H1 (cell line): ENCODE results near the gene SLC26A11. TPM values are rescaled to one million over a fixed set of nuclear protein-coding genes. Genes with fewer than 3 reads are reported as not detected.

Experiments used
- USF2 ChIP-seq: IDR thresholded peaks from 2 replicates; pipeline ENCODE4 v1.6.1; 2011; ENCODE audit warnings: low read length, improper control_type of control experiment
- polyA plus RNA-seq, 7 experiments: library from polyadenylated mRNA; depleted of rRNA in 3 of 7; stranded (reverse) in 5 of 7; unstranded in 2 of 7; fragments of >200 nt in 5 of 7; fragments of 200-250 nt in 2 of 7; gene quantifications; 1 replicate in 5 of 7; 2 replicates in 1 of 7; 4 replicates in 1 of 7; pipeline versions ENCODE4 v1.2.1 to v1.2.3, GENCODE V29; 2011 to 2013; ENCODE audit warnings: missing spikeins in 2 of 7, mixed read lengths in 2 of 7
- total RNA-seq: library from RNA; stranded (reverse); fragmentation: NEBNext Ultra II Directional; extraction: Animal tissue kit (Norgen Biotek cat#: 25700); gene quantifications from 2 replicates; pipeline ENCODE4 v1.2.1, GENCODE V29; 2021

The SLC26A11 gene
- total and polyA plus RNA-seq, 2 of the 8 experiments (the other 6 are each of a cell fraction or from before 2014, with no cell fraction given), result 15.5 to 25.9 TPM

GRCh38 chr17:80213643-80213975, 6.6 kb upstream of the SLC26A11 start (continued):
- TF ChIP-seq USF2, result no peak
